ENCODE data around the gene SPOCK3.

- no peak for TF ChIP-seq HDAC2 (CRISPR knock-in tag; IDR thresholded peaks at IDR 0.05)
- TF ChIP-seq CTCF (CRISPR knock-in tag; IDR thresholded peaks at IDR 0.05), result no peak
Measured at GRCh38 chr4:166989886-166990285, 244.4 kb downstream of the SPOCK3 start.
